Epithelial cell of prostate (primary cell): ENCODE measurements around the gene CHCHD10.
A peak's percentile ranks its signal among the peaks of the same experiment; 100 is the strongest.
"Not testable (repeated sequence)": the region's sequence is repeated elsewhere in the genome, so short reads cannot be mapped to it uniquely, and the experiment has no call there.

Experiments used
- DNase-seq: peaks from one replicate; pipeline ENCODE4 v3.0.0-alpha.2; 2011; ENCODE audit warnings: low read depth, low spot score
- H3K27ac ChIP-seq: fragments of 450-650 bp; 2 replicates; pipeline ENCODE4 v1.5.1; 2017; ENCODE audit warnings: mild to moderate bottlenecking

Gene CHCHD10

DNA sequence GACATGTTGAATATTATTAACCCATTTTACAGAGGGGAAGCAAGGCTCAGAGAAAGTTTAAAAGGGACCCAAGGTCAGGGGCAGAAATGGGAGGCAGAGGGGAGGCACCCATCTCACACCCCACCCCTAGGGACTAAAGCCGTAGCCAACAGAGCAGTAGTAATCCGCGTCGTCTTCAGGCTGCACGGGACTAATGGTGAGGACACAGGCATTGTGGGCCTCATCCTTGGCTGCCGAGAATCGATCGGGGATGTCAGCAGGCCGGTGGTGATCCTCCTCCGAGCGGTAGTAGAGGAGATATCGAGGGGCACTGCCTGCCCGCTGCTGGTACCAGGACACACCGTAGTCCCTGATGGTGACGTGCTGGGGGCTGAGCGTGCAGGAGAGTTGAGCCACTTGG, 15.0 kb downstream of the CHCHD10 start:
- no peak for DNase-seq
- no peak overlapping the region for H3K27ac ChIP-seq

DNA sequence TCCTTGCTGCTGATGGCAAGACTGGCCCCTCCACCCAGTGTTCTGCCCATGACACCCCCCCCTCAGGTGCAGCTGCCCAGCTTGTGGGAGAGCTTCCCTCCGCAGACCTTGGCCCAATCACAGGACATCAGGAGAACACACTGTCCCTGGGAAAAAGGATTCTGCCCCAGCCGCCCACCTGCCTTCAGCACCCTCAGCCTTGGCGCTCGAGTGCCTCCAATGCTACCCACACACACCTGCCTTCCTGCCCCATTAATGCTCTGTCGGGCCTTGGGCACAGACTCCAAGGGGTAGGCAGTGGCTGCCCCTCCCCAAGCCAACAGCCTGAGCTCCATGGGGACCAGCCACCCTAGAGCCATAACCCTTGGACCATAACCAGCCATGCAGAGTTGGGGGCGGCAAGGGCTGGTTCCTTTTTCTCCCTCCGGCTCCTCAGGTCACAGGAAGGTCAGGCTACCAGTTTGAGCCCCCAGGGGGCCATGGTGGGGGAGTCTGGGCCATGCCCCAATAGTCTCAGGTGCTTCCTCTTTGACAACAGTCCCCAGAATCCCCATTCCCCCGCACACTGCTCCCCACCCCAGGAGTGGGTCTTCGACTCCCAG, 15.6 kb downstream of the CHCHD10 start:
- DNase-seq = no peak
- no peak overlapping the region for H3K27ac ChIP-seq

DNA sequence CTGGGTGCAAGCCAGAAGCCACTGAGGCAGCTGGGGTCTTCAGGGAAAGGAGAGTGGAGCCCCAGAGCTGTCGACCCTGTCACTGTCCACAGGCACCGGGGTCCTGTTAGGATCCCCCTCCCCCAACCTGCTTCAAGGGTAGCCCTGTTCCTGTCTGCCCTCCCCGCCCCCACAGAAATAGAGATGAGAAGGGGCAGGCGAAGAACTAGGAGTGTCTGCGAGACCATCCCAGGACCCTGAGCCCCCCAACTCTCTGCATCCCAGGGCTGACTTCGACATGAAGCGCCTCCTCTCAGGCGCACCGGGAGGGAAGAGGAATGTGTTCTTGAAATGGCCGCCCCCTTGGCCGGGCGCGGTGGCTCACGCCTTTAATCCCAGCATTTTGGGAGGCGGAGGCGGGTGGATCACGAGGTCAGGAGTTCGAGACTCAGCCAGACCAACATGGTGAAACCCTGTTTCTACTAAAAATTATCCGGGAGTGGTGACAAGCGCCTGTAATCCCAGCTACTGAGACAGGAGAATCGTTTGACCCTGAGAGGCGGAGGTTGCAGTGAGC, 16.3 kb downstream of the CHCHD10 start:
- no peak for DNase-seq
- peak overlapping the region; percentile 87 for H3K27ac ChIP-seq

DNA sequence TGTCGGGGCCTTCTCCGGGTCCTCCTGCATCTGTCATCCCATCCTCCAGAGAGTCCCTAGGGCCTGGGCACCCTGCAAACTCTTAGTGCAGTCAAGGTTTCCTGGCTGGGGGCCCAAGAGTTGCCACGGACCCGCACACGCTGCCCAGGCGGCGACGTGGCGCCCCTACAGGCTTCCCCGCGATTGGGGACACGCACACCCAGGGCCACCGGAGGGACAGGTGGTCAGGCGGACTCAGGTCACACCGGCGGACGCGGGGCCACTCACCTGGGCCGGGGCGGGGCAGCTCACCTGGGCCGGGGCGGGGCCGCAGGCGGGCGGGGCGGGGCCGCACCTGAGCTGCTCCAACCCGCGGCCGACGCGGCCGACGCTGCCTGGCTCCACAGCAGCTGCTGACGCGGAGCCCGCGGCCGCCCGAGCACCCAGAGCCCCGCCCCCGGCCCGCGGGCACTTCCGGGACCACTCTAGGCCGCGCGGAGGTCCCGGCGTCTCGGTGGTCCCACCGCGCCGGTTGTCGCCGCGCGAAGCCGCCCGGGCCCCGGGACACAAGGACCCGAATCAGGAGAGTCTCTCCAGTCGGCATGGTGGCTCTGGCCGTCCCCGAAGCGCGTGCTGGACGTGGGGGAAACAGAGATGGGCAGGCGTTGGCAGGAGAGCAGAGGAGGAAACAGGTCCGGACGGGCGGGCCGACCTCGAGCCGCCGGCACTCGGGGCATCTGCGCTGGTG, 16.9 kb downstream of the CHCHD10 start, which contains the start of gene ZNF70:
Gene ZNF70 (minus strand): TSS at position 399 of the 727 bp plus-strand sequence. CDS start 5,972 bp downstream, outside the sequence.
- DNase-seq = no peak

DNA sequence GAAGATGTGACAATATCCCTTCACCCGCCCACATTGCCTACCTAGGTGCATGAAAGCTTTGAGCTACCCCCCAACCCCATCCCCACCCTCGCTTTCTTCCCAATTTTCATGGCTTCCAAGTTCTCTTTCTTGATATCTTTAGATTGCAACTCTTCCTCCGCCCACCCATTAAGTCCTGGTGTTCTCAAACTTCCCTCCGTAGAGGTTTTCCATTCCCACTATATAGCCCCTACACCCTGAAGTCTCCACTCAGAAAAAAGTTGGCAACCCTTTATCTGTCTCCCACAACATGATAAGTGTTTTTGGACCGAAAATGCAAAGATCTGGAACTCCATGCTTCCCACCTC, 17.4 kb downstream of the CHCHD10 start:
- DNase-seq = no peak
- peak overlapping the region; percentile 87 for H3K27ac ChIP-seq

More for the DNA sequence above, 16.9 kb downstream of the CHCHD10 start, which contains the start of gene ZNF70:
- peak within 1 kb of the TSS; percentile 87 for H3K27ac ChIP-seq

DNA sequence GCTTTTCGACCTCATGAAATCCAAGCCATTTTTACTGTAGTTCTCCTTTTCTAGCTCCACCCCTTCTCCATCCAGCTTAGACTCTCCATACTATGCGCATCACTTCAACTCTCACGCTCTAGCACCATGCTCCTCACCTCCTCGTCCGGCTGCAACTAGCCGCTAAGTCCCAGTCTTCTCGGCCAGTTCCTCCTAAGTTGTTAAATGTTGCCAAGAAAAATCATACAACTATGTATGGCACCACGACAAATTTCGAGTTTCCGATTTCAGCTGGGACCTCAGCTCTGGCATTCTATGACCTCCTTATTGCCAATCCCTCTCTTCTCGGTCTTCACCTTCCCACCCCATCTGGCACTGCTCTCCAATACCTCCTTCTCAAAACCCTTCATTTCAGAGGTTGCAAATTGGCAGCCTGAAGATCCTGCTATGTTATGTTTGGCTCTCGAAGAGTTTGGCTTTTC, 17.9 kb downstream of the CHCHD10 start:
- DNase-seq = no peak
- H3K27ac ChIP-seq = no peak overlapping the region

DNA sequence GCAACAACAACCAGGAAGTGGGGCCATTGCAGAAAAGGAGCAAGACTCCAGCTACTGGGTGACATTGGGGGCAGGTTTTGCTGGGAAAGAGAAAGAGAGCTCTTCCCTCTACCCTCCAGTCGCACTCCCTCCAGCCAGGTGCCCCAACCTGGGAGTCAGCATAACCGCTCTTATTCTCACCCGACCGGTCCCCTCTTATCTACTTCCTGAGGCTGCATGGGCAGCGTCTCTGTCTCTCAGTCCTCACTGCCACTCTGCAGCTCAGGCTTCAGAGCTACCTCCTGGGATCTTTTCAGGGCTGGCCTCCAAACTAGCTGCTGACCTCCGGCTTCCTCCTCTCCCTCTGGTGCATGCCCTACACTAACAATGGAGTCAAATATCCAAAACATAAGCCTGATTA, 22.0 kb downstream of the CHCHD10 start:
- DNase-seq = no peak
- no peak overlapping the region for H3K27ac ChIP-seq

DNA sequence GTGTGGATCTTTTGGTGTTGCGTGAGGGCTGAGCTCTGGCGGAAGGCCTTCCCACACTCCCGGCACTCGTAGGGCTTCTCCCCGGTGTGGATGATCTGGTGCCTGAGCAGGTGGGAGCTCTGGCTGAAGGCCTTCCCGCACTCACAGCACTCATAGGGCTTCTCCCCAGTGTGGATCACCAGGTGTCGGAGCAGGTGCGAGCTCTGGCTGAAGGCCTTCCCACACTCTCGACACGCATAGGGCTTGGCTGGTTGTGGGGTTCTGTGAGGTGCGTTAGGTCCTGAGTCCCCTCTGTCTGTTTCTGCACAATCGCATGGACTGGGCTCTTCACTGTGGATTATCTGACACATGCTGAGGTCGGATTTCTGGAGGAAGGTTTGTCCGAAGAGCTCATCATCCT, 23.3 kb downstream of the CHCHD10 start:
- no peak for DNase-seq
- no peak overlapping the region for H3K27ac ChIP-seq

DNA sequence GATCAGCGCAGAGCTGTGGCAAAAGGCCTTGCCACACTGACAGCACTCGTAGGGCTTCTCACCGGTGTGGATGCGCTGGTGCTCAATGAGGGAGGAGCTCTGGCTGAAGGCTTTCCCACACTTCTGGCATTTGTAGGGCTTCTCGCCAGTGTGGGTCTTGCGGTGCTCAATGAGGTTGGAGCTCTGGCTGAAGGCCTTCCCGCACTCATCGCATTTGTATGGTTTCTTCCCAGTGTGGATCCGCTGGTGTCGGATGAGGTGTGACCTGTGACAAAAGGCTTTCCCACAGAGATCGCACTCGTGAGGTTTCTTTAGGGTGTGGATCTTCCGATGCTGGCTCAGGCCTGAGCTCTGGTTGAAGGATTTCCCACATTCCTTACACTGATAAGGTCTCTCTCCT, 23.8 kb downstream of the CHCHD10 start:
- no peak for DNase-seq

DNA sequence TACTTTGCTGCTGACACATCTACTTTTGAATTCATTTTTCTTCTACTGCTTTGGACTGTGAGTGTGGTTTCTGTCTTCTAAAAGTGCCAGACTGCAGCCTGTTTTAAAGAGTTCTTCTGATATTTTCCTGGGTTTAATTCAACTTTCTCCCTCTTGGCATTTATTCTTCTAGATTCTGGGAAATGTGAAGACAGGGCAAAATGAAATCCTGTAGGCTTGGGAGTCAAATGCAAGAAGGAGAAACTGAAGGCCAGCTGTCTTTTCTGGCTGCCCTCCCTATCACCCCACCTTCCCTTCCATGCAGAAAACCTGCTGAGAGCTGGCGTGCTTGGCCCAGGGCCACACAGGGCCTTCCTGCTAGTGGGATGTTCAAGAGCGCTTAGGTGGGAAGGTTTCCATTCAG, 24.5 kb downstream of the CHCHD10 start:
- DNase-seq = no peak
- H3K27ac ChIP-seq = no peak overlapping the region

More for the DNA sequence above, 23.8 kb downstream of the CHCHD10 start:
- no peak overlapping the region for H3K27ac ChIP-seq

DNA sequence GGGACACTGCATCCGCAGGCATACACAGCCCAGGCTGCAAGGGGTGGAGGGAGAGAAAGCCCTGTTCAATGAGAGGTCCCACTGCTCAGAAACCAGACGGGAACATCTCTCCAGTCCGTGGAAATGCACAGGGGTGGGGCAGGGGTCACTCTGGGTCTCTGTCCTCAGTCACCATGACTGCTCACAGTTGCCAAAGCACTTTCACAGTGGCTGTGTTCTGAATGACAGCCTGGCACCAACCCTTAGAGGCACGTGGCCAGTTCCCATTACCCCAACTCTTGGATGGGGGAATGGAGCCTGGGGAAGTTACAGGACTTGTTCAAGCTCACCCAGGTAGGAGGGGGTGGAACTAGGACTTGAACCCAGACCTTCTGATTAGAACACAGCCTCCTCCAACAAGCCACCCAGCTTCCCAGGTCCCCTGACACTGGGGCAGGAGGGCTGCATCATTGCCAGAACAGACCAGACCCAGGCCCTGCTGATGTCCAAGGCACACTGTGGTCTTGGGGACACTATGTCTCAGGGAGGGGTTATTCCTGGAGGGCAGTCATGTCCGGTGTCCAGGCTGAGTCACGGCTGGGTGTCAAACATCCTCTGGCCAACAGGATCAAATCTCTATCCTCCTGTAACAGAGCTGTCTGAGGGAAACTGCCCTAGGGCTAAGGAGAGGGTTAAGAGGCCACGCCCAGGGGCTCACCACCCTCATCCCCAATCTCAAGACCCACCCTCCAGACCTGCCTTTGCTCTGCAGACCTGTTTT, 25.1 kb downstream of the CHCHD10 start:
- no peak for DNase-seq

DNA sequence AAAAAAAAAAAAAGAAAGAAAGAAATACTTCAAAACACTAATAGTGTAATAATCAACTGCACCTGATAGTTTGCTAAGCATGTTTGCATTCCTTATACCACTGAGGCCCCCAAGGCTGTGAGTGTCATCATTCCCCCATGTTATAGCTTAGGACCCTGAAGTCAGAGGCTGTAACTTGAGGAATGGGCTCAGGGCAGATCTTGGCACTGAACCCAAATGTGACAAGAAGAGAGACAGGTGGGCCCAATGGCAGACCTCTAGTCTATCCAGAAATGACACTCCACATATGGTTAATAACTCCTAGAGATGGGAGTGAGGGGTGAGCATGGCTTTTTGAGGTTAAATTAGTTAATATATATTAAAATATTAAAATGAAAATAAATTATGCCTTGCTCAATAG, 30.1 kb downstream of the CHCHD10 start:
- no peak for DNase-seq

More for the DNA sequence above, 25.1 kb downstream of the CHCHD10 start:
- H3K27ac ChIP-seq = no peak overlapping the region

DNA sequence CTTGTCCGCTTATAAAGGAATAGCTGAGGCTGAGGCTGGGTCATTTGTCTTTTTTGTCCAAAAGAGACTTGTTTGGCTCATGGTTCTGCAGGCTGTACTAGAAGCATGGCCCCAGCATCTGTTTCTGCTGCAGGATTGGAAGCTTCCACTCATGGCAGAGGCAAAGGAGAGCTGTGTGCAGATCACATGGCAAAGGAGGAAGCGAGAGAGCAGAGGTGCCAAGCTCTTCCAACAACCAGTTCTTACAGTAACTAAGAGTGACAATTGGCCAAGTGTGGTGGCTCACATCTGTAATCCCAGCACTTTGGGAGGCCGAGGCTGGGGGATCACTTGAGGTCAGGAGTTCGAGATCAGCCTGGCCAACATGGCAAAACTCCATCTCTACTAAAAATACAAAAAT, 39.7 kb downstream of the CHCHD10 start:
- not testable (repeated sequence) for H3K27ac ChIP-seq, DNase-seq

More for the DNA sequence above, 30.1 kb downstream of the CHCHD10 start:
- H3K27ac ChIP-seq = no peak overlapping the region

DNA sequence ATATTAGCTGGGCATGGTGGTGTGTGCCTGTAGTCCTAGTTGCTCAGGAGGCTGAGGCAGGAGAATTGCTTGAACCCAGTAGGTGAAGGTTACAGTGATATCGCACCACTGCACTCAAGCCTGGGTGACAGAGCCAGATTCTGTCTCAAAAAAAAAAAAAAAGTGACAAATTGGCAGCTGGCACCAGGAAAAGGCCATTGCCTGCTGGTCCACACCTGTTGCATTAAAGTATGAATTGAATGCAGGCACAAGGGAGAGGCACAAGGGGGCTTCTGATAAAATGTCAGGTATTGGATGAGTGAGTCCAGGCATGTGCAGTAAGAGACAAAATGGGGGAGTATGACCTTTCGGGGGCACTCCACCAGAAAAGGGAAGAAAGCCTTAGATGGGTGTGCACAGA, 45.0 kb downstream of the CHCHD10 start:
- H3K27ac ChIP-seq = no peak overlapping the region
- no peak for DNase-seq

DNA sequence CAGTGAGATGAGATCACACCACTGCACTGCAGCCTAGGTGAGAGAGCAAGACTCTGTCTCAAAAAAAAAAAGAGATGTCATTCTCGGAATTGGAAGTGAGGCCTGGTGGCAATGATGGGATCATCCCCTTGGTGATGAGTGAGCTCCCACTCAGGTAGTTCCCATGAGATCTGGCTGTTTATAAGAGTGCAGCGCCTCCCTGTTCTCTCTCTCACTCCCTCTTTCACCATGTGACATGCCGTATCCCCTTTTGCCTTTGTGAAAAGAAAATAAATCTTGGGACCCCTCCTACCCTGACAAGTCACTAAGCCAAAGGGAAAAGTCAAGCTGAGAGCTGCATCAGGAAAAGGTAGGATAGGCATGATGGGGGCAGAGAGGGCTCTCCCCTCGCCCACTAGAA, 45.6 kb downstream of the CHCHD10 start:
- DNase-seq = no peak
- no peak overlapping the region for H3K27ac ChIP-seq

DNA sequence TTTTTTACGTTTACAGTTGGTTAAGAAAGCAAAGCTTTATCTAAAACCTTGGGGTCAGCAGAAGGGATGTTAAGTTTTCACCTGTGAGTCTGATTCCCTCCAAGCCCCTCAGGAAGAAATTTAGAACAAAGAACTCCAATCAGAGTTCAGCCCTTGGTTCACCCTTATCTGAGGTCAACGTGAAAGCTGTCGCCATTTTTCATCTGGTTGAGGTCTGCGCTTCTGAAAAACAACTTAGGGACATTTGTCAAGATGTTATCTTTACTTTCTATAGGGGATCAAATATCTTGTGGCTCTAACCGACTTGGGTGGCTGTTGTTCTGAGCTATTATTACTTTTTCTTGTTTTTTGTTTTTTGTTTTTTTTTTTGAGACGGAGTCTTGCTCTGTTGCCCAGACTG, 46.9 kb downstream of the CHCHD10 start:
- no peak overlapping the region for H3K27ac ChIP-seq
- no peak for DNase-seq

DNA sequence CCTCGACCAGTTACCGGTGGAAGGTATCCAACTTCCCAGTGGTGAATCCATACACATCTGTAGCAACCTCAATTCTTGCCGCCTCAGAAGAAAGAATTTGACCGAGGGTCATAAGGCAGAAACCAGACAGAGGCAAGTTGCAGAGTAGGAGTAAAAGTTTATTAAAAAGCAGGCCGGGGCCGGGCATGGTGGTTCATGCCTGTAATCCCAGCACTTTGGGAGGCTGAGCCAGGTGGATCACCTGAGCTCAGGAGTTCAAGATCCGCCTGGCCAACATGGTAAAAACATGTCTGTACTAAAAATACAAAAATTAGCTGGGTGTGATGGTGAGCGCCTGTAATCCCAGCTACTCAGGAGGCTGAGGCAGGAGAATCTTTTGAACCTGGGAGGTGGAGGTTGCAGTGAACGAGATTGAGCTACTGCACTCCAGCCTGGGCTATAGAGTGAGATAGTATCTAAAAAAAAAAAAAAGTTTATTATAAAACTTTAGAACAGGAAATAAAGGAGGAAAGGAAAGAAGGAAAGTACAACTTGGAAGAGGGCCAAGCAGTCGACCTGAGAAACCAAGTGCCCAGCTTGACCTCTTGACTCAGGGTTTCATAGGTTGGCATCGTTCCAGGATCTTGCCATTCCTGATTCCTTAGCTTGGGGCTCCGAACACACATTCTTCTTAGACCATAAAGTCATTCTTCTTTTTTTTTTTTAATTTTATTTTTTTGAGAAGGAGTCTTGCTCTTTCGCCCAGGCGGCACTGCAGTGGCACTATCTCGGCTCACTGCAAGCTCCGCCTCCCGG, 49.2 kb downstream of the CHCHD10 start:
- DNase-seq = no peak
- H3K27ac ChIP-seq = no peak overlapping the region

DNA sequence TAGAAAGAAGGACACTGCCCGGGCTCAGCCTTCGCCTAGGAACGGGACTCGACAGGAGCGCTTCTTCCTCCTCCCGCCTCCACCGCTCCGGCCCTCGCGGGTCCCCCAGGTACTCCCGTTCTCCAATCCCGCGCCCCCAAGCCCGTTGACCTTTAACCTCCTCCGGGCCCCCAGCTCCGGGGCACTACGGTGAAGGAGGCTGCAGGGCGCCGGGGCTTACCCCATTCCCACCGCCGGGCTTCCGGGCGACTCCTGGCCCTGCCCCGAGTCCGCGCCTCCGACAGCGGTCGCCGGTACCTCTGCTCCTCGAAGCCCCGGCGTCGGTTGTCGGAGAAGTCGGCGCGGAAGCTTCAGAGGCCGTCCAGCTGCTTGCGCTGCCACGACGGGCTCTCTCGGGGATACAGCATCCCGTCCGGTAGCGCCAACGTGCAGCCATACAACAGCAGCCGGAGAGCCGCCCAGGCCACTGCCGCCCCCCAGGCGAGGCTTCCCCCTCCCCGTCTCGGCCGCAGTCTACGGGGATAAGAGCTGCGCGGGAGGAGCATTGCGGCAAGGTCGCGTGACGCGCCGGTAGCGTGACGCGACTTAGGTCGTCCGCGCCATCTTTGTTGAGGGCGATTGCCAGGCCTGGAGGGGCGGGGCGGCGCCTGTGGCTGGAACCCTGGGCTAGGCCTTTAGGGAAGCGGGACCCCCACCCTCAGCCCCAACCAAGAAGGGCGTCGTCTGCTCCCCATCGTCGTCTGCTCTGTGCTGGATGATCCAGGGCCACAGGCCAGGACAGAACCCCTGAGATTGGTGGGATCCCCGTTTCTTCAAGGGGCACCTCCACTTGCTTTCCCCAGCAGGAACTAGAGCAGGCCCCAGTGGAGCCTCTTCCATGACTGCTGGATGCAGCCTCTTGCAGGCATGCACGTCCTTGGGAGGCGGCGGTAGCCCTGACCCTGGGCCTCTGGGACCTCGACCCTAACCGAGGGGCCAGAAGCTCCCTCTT, 50.7 kb downstream of the CHCHD10 start:
- DNase-seq = peak; percentile 24
- no peak overlapping the region for H3K27ac ChIP-seq
